H1 (cell line): Measurements from ENCODE around the gene SDF2L1.

Experiments
- CHD1 ChIP-seq: IDR thresholded peaks from 2 replicates; pipeline ENCODE4 v1.6.1; 2012; ENCODE audit warnings: low read depth, low read length, improper control_type of control experiment
- CHD2 ChIP-seq: IDR thresholded peaks from 2 replicates; pipeline ENCODE4 v1.6.1; 2012; ENCODE audit warnings: low read length, improper control_type of control experiment
- CTCF ChIP-seq, 3 experiments: IDR thresholded peaks; 1 replicate in 2 of 3; 2 replicates in 1 of 3; pipeline versions ENCODE4 v1.5.1 to v1.6.1; 2011; ENCODE audit warnings: low read length in 3 of 3, mild to moderate bottlenecking in 3 of 3, inconsistent platforms in 2 of 3, low read depth in 1 of 3, moderate library complexity in 1 of 3; ENCODE audit not compliant: insufficient read depth in 1 of 3; ENCODE audit errors: control extremely low read depth in 1 of 3
- EZH2 ChIP-seq: fragments of 200-600 bp; sonication (generic); IDR thresholded peaks from 2 replicates; pipeline ENCODE4 v1.7.1; 2012; ENCODE audit warnings: low read depth, mild to moderate bottlenecking, moderate library complexity, low read length, inconsistent platforms; ENCODE audit not compliant: severe bottlenecking
- GTF2F1 ChIP-seq: IDR thresholded peaks from 2 replicates; pipeline ENCODE4 v1.6.1; 2012; ENCODE audit warnings: low read depth, low read length, improper control_type of control experiment, borderline replicate concordance
- JUN ChIP-seq: IDR thresholded peaks from 2 replicates; pipeline ENCODE4 v1.6.1; 2011; ENCODE audit warnings: low read depth, mild to moderate bottlenecking, improper control_type of control experiment, low read length
- JUND ChIP-seq: IDR thresholded peaks from 2 replicates; pipeline ENCODE4 v1.6.1; 2011; ENCODE audit warnings: mild to moderate bottlenecking, improper control_type of control experiment, low read length
- POLR2A ChIP-seq, 2 experiments: IDR thresholded peaks; 1 replicate in 1 of 2; 2 replicates in 1 of 2; pipeline ENCODE4 v1.6.1; 2011; ENCODE audit warnings: low read depth in 2 of 2, low read length in 2 of 2, mild to moderate bottlenecking in 2 of 2; ENCODE audit errors: control extremely low read depth in 1 of 2
- POLR2AphosphoS5 ChIP-seq: IDR thresholded peaks from 2 replicates; pipeline ENCODE4 v1.6.1; 2011; ENCODE audit warnings: low read depth, low read length
- RAD21 ChIP-seq, 2 experiments: IDR thresholded peaks in 1 of 2; conservative IDR thresholded peaks in 1 of 2; 2 replicates each; pipeline ENCODE4 v1.6.1; 2011; ENCODE audit warnings: low read depth in 2 of 2, low read length in 2 of 2, improper control_type of control experiment in 1 of 2, inconsistent platforms in 1 of 2, mild to moderate bottlenecking in 1 of 2, moderate library complexity in 1 of 2
- RFX5 ChIP-seq: IDR thresholded peaks from 2 replicates; pipeline ENCODE4 v1.6.1; 2011; ENCODE audit warnings: low read depth, low read length, improper control_type of control experiment, borderline replicate concordance
- TEAD4 ChIP-seq: IDR thresholded peaks from 2 replicates; pipeline ENCODE4 v1.6.1; 2012; ENCODE audit warnings: low read depth, low read length, inconsistent platforms, mixed read lengths
- USF2 ChIP-seq: IDR thresholded peaks from 2 replicates; pipeline ENCODE4 v1.6.1; 2011; ENCODE audit warnings: low read length, improper control_type of control experiment

DNA sequence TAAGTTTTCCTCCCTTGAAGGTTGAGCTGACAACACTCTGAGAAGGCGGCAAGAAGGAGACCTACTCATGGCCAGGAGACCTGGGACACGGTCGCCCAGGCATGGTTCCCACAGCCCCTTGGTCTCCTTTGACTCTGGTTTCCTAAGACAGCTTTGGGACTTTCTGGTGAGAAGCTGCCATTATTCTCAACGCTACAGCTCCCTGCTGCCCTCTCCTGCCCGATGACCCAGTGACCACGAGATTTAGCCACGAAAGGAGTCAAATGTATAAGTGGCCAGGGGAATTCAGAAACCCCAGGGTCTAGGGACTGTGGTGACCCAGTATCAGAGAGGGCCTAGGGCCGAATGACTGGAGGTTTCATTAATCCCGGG is 699 bp upstream of the SDF2L1 start:
- TF ChIP-seq CTCF (IDR thresholded peaks at IDR 0.05; ENCODE audit: control extremely low read depth in 1 of 3, insufficient read depth in 1 of 3, low read depth in 1 of 3, low read length in 3 of 3) (peak; percentile 45 to 54 (median 52)), TEAD4 (no peak), POLR2AphosphoS5 (no peak), EZH2 (no peak), RFX5 (no peak), POLR2A (IDR thresholded peaks at IDR 0.05; ENCODE audit: control extremely low read depth in 1 of 2, low read depth in 2 of 2, low read length in 2 of 2) (no peak; a peak in 1 of 3 replicates), GTF2F1 (no peak), CHD1 (no peak), JUN (no peak), USF2 (no peak), RAD21 (IDR thresholded peaks at IDR 0.05 in 1 of 2, conservative IDR thresholded peaks at IDR 0.05 in 1 of 2; ENCODE audit: low read depth in 2 of 2, low read length in 2 of 2) (peak; percentile 39 to 57), CHD2 (no peak), JUND (no peak)
